HL-60 (cell line): ENCODE results near the gene ACER2.

ENCODE experiments used
- DNase-seq, 2 experiments: peaks; one replicate each; pipeline ENCODE4 v3.0.0-alpha.2; 2010 to 2020; ENCODE audit warnings: low read depth in 1 of 2, low spot score in 1 of 2
- H3K27ac ChIP-seq: fragments of 250-450 bp; sonication (Bioruptor Pico); replicated peaks from 2 replicates; pipeline ENCODE4 v1.5.1; 2020; ENCODE audit warnings: mild to moderate bottlenecking, moderate library complexity
- H3K27me3 ChIP-seq: fragments of 250-450 bp; sonication (Bioruptor Pico); 2 replicates; pipeline ENCODE4 v1.5.1; 2021; ENCODE audit warnings: mild to moderate bottlenecking, moderate library complexity; ENCODE audit not compliant: insufficient read depth, poor library complexity, severe bottlenecking
- H3K4me3 ChIP-seq: replicated peaks from 2 replicates; pipeline ENCODE4 v1.5.1; 2011; ENCODE audit warnings: mild to moderate bottlenecking, control low read depth, low read length; ENCODE audit not compliant: insufficient read depth
- GABPA ChIP-seq: IDR thresholded peaks from 2 replicates; pipeline ENCODE4 v1.6.1; 2012; ENCODE audit warnings: low read depth
- POLR2AphosphoS5 ChIP-seq: IDR thresholded peaks from 2 replicates; pipeline ENCODE4 v1.6.1; 2012; ENCODE audit warnings: low read depth
- SPI1 ChIP-seq: IDR thresholded peaks from 2 replicates; pipeline ENCODE4 v1.6.1; 2012; ENCODE audit warnings: low read depth, mild to moderate bottlenecking, borderline replicate concordance
- TF ChIP-seq, protein P1 (sequence below): IDR thresholded peaks from 2 replicates; pipeline ENCODE4 v1.6.1; 2012; ENCODE audit warnings: low read depth; ENCODE audit not compliant: insufficient replicate concordance
- TF ChIP-seq, protein P2 (sequence below): IDR thresholded peaks from one replicate; pipeline ENCODE4 v1.5.1; 2011; ENCODE audit warnings: low read length, control low read depth, inconsistent platforms; ENCODE audit not compliant: insufficient read depth

ACER2 gene

DNA sequence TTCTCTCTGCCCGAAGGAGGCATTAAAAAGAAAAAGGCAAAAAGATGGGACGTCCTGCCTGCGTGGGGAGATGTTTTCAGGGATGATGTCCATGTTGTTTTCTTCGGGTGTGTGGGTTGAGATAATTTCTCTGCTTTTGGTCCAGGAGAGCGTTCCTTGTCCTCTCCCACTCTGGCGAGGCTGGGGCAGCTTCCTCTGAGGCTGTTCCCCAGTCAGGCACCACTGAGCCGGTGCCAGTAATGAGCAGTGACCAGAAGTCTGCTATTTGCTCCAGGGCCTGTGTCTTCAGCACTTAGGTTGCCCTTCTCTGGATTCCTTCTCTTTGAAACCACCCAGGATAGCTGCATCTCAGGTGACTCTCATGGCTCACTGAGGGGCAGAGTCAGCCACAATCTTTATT is 71.5 kb downstream of the ACER2 start:
- DNase-seq = no peak
- no peaks in the 10 kb centered on the region for H3K27me3 ChIP-seq
- H3K4me3 ChIP-seq = no peak overlapping the region
- TF ChIP-seq, protein P1, sequence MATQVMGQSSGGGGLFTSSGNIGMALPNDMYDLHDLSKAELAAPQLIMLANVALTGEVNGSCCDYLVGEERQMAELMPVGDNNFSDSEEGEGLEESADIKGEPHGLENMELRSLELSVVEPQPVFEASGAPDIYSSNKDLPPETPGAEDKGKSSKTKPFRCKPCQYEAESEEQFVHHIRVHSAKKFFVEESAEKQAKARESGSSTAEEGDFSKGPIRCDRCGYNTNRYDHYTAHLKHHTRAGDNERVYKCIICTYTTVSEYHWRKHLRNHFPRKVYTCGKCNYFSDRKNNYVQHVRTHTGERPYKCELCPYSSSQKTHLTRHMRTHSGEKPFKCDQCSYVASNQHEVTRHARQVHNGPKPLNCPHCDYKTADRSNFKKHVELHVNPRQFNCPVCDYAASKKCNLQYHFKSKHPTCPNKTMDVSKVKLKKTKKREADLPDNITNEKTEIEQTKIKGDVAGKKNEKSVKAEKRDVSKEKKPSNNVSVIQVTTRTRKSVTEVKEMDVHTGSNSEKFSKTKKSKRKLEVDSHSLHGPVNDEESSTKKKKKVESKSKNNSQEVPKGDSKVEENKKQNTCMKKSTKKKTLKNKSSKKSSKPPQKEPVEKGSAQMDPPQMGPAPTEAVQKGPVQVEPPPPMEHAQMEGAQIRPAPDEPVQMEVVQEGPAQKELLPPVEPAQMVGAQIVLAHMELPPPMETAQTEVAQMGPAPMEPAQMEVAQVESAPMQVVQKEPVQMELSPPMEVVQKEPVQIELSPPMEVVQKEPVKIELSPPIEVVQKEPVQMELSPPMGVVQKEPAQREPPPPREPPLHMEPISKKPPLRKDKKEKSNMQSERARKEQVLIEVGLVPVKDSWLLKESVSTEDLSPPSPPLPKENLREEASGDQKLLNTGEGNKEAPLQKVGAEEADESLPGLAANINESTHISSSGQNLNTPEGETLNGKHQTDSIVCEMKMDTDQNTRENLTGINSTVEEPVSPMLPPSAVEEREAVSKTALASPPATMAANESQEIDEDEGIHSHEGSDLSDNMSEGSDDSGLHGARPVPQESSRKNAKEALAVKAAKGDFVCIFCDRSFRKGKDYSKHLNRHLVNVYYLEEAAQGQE = no peak
- no peak for TF ChIP-seq SPI1
- TF ChIP-seq POLR2AphosphoS5 = no peak
- TF ChIP-seq, protein P2, sequence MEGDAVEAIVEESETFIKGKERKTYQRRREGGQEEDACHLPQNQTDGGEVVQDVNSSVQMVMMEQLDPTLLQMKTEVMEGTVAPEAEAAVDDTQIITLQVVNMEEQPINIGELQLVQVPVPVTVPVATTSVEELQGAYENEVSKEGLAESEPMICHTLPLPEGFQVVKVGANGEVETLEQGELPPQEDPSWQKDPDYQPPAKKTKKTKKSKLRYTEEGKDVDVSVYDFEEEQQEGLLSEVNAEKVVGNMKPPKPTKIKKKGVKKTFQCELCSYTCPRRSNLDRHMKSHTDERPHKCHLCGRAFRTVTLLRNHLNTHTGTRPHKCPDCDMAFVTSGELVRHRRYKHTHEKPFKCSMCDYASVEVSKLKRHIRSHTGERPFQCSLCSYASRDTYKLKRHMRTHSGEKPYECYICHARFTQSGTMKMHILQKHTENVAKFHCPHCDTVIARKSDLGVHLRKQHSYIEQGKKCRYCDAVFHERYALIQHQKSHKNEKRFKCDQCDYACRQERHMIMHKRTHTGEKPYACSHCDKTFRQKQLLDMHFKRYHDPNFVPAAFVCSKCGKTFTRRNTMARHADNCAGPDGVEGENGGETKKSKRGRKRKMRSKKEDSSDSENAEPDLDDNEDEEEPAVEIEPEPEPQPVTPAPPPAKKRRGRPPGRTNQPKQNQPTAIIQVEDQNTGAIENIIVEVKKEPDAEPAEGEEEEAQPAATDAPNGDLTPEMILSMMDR = no peak
- no peak for TF ChIP-seq GABPA
- H3K27ac ChIP-seq = no peak overlapping the region

DNA sequence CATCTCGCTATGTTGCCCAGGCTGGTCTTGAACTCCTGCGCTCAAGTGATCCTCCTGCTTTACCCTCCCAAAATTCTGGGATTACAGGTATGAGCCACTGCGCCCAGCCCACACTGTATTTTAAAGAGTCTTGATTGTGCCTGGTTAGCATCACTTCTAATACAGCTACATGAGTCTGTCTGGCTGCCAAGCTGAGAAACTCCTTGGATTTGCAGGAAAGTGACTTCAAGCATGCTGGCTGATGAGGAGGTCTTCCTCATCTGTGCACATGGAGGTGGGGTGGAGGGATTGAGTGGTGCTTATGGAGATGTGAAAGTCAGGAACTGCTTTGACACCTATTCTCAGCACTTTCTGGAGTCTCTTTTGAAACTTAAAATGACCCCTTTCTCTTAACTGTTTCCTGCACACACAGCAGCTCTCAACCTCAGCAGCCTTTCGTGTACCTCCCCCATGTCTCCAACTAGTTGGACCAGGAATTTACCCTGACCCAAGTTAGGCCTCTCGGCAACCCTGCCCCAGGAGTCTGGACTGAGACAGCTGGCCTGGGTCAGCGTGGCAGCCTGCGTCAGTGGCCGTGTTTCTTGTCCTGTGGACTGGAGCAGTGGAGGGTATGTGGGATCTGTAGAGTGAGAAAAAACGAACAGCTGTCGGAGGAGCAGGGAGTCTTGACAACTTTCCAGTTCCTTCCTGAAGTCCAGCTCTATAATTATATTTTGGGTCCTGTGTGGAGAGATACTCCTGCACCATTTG is 72.5 kb downstream of the ACER2 start:
- no peak for DNase-seq
- Histone ChIP-seq H3K27ac (no peak overlapping the region), H3K27me3 (no peaks in the 10 kb centered on the region), H3K4me3 (no peak overlapping the region)
- TF ChIP-seq GABPA (no peak), SPI1 (no peak), POLR2AphosphoS5 (no peak)
- TF ChIP-seq, protein P2 = no peak

DNA sequence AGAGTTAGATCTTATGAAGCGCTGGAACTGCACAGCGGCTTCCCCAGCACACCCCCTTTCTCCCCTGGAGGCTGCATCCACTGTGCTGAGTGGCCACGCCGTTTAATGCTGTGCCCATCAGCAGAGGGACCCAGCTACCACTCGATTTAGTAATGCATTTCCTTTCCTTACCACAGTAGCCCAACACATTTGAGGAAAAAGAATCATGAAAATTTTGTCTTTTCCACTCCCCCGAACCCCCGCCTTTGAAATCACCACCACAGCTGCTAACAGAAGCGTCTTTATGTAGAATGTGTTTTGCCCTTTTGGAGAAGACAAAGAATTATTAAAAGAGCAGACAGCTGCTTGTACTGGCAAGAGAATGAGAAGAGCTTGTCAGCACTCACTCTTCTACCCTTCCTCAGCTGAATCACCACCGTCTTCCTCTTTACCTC is 73.2 kb downstream of the ACER2 start:
- no peak overlapping the region for H3K27ac ChIP-seq
- no peaks in the 10 kb centered on the region for H3K27me3 ChIP-seq
- TF ChIP-seq, protein P1 = no peak
- no peak for TF ChIP-seq GABPA
- no peak for TF ChIP-seq SPI1
- no peak overlapping the region for H3K4me3 ChIP-seq
- DNase-seq = no peak

DNA sequence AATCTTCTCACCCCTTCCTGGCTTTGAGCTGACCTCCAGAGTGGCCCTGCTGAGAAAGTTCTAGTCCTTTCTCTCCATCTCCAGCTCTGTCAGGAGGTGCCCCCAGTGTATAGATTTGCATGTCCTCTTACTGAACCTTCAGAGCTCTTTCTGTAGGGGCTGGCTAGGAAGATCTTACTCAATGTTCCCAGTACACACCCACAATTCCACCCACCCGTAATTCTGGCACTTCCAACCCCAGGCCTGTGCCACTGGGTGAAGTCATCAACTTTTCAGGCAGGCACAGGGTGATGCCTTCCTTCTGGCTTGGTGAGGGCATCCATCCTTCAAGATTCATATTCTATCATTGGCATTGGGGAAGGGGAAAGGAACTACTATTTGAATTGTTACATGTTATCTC is 75.9 kb downstream of the ACER2 start:
- no peak overlapping the region for H3K27ac ChIP-seq
- H3K4me3 ChIP-seq = no peak overlapping the region
- TF ChIP-seq POLR2AphosphoS5 (no peak), SPI1 (no peak), GABPA (no peak)
- TF ChIP-seq, protein P2 = no peak
- TF ChIP-seq, protein P1 = no peak
- DNase-seq = no peak
- H3K27me3 ChIP-seq = no peaks in the 10 kb centered on the region
